Effector memory CD8-positive, alpha-beta T cell (primary cell): Measurements from ENCODE around the gene LCN10.
"Not testable (repeated sequence)": the region's sequence is repeated elsewhere in the genome, so short reads cannot be mapped to it uniquely, and the experiment has no call there.

ENCODE experiments used
- ATAC-seq: fragments of 150-1000 bp; cut with Tn5 transposase; replicated peaks from 2 replicates; pipeline ENCODE4 v1.10.0; 2021; ENCODE audit warnings: mild to moderate bottlenecking, moderate library complexity
- DNase-seq, 3 experiments: peaks; one replicate each; pipeline ENCODE4 v3.0.0; 2021
- H3K27ac Mint-ChIP-seq, 2 donors: one replicate each; pipeline ENCODE4 v1.8.0; 2022; ENCODE audit warnings: mild to moderate bottlenecking in 2 of 2, mixed read lengths in 2 of 2, moderate library complexity in 2 of 2
- H3K27me3 Mint-ChIP-seq, 2 donors: one replicate each; pipeline ENCODE4 v1.8.0; 2022; ENCODE audit warnings: mixed read lengths in 2 of 2
- H3K36me3 Mint-ChIP-seq: one replicate; pipeline ENCODE4 v1.8.0; 2022; ENCODE audit warnings: mild to moderate bottlenecking, moderate library complexity, mixed read lengths; ENCODE audit not compliant: insufficient read depth
- H3K4me1 Mint-ChIP-seq, 2 donors: one replicate each; pipeline ENCODE4 v1.8.0; 2022; ENCODE audit warnings: low read depth in 2 of 2, mixed read lengths in 2 of 2
- H3K4me3 Mint-ChIP-seq, 2 donors: one replicate each; pipeline ENCODE4 v1.8.0; 2022; ENCODE audit warnings: mild to moderate bottlenecking in 2 of 2, mixed read lengths in 2 of 2, moderate library complexity in 2 of 2
- H3K9me3 Mint-ChIP-seq, 2 donors: one replicate each; pipeline ENCODE4 v1.8.0; 2022; ENCODE audit warnings: mixed read lengths in 2 of 2
- total RNA-seq, 9 experiments: gene quantifications; one replicate each; lab custom pipeline; 2026; lab: John Stamatoyannopoulos, UW

Gene LCN10
- 0 to 0.13 (median 0) reads per million in 9 experiments for total RNA-seq

DNA sequence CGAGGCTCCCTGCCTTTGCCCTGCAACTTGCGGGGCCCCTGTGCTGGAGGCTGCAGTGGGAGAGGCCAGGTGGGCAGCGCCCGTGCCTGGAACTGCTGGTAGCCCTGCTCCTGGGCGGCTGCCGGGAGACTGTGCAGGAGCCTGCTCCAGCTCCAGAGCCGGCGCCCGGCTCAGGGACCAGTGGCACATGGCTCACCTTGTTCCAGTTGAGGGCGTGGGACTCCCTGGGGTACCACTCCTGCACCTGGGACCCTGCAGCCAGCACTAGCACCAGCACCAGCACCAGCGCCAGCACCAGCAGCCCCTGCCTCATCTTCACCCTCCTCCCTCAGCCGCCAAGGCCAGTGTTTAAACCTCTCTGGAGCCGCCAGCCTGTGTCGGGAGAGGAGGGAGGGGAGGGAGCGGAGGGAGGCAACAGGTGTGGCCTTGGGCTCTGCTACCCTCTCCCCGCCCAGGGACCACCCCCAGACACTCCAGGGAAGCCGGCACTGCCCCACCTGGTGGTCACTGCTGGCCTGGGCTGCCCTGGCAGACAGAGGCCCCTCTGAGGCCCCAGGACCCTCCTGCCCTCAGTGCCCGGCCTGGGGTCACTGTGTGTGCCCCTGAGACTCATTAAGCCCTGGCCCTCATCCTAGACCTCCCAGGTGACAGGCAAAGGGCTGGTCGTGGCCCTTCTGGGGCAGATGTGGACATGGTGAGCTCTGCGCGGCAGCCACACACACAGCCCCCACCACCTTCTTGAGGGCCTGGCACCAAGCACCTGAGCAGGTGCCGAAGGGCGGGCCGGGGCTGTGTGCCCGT lies at the start of gene LCN10:
TSS of gene LCN10 (minus strand) at position 350 of the 801 bp plus-strand sequence. CDS start at position 313, 37 bp downstream.
- ATAC-seq, result no peak
- H3K4me3 Mint-ChIP-seq, result peak within 1 kb of the TSS in 1 of 2 donors; percentile 25
- peaks cover 22 to 76% of the 10 kb centered on the region in 2 donors for H3K27me3 Mint-ChIP-seq
- no peaks in the 10 kb centered on the region for H3K9me3 Mint-ChIP-seq
- H3K27ac Mint-ChIP-seq, result no peak within 1 kb of the TSS
- peaks cover 3% of the 10 kb centered on the region for H3K36me3 Mint-ChIP-seq
- peaks cover 3% of the 10 kb centered on the region in 2 donors for H3K4me1 Mint-ChIP-seq
- no peak for DNase-seq

DNA sequence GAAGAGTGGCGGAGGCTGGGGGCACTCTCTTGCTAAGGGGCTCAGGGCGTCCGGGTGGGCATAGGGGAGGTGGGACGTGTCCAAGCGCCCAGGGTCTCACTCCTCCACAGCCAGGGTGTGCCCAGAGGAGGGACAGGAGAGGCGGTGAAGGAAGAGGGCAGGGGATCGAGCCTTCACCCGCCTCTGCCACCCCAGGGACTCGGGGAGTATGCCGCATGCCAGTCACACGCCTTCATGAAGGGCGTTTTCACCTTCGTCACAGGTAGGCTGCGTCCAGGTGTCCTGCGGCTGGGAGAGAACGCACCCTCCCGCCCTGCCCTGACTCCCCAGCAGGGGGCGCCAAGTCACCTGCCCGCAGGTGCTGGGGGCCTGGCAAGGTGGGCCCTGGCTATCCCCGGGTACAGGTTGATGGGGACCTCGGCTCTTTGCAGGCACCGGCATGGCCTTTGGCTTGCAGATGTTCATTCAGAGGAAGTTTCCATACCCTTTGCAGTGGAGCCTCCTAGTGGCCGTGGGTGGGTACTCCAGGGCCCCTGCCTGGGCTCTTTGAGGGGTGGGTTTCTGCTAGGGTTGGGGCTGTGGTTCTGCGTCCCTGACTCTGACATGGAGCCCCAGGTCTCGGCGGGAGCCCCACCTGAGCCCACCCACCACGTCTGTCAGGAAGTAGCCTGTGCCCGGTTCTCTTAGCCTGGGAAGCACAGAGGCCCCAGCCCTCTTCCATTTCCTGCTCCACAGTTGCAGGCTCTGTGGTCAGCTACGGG lies 49.0 kb upstream of the LCN10 start:
- DNase-seq (peak; percentile 65 to 71 (median 66)), ATAC-seq (peak; percentile 29)
- peaks cover 17 to 20% of the 10 kb centered on the region in 2 donors for H3K4me1 Mint-ChIP-seq

DNA sequence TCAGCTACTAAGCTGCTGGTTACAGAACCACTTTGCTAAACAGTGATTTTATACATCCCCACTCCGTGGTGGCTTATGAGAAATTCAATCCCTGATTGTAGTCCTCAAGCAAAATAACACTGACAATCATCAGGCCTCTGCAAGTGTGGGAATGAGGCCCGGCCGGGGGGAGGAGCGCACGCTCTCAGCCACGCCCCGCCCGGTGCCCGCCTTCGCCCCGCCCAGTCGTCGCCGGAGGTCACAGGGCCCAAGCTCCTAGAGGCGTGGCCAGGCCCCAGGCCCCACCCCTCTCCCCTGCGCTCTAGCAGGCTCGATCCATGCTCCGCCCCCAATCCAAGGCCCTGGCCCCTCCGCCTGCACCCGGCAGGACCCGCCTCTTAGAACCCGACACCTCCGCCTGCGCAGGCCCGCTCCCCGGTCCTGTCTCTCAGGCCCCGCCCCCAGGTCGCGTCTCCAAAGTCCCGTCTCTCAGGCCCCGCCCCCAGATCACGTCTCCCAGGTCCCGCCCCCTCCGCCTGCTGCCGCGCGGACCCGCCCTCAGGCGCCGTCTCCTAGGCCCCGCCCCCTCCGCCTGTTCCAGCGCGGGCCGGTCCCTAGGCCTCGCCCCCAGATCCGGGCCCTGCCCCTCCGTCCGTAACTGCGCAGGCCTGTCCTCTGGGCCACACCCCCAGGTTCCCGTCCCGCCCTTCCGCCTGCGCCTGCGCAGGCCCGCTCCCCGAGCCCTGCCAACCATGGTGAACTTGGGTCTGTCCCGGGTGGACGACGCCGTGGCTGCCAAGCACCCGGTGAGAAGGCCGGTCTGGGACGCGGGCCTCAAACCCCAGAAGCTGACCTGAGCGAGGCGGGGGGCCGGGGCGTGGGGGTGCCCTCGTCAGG lies 48.1 kb upstream of the LCN10 start, which contains the start of gene TMEM141:
TSS of gene TMEM141 (plus strand) at position 705 of the 876 bp plus-strand sequence. CDS start at position 732, 27 bp downstream.
- no peaks in the 10 kb centered on the region for H3K9me3 Mint-ChIP-seq
- peak within 1 kb of the TSS; percentile 81 to 88 for H3K27ac Mint-ChIP-seq
- H3K36me3 Mint-ChIP-seq, result peaks cover 14% of the 10 kb centered on the region
- ATAC-seq (peak; percentile 84), DNase-seq (peak; percentile 99 to 100 (median 99))
- peaks cover 0 to 11% of the 10 kb centered on the region in 2 donors for H3K27me3 Mint-ChIP-seq
- H3K4me1 Mint-ChIP-seq, result peaks cover 14 to 20% of the 10 kb centered on the region in 2 donors
- H3K4me3 Mint-ChIP-seq, result peak within 1 kb of the TSS; percentile 81 to 83

More for the DNA sequence above, 49.0 kb upstream of the LCN10 start:
- peaks cover 14% of the 10 kb centered on the region for H3K36me3 Mint-ChIP-seq
- peak overlapping the region; percentile 81 to 83 for H3K4me3 Mint-ChIP-seq
- no peaks in the 10 kb centered on the region for H3K9me3 Mint-ChIP-seq
- H3K27ac Mint-ChIP-seq, result peak overlapping the region; percentile 81 to 88
- H3K27me3 Mint-ChIP-seq, result peaks cover 0 to 6% of the 10 kb centered on the region in 2 donors

DNA sequence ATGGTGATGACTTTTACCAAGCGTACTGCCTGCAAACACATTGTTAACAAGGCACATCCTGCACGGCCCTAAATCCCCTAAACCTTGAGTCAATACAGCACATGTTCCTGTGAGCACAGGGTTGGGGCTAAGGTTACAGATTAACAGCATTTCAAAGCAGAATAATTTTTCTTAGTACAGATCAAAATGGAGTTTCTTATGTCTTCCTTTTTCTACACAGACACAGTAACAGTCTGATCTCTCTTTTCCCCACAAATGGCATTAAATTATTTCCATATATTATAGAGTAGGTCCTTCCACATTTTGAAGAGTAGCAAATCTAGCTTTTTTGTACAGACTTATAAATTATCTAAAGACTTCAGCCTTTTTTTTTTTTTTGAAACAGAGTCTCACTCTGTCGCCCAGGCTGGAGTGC lies 46.8 kb upstream of the LCN10 start:
- H3K27ac Mint-ChIP-seq, result no peak overlapping the region
- no peaks in the 10 kb centered on the region for H3K9me3 Mint-ChIP-seq
- DNase-seq (no peak), ATAC-seq (no peak)
- H3K27me3 Mint-ChIP-seq, result peaks cover 0 to 19% of the 10 kb centered on the region in 2 donors
- peaks cover 14 to 23% of the 10 kb centered on the region in 2 donors for H3K4me1 Mint-ChIP-seq
- peaks cover 14% of the 10 kb centered on the region for H3K36me3 Mint-ChIP-seq
- no peak overlapping the region for H3K4me3 Mint-ChIP-seq

DNA sequence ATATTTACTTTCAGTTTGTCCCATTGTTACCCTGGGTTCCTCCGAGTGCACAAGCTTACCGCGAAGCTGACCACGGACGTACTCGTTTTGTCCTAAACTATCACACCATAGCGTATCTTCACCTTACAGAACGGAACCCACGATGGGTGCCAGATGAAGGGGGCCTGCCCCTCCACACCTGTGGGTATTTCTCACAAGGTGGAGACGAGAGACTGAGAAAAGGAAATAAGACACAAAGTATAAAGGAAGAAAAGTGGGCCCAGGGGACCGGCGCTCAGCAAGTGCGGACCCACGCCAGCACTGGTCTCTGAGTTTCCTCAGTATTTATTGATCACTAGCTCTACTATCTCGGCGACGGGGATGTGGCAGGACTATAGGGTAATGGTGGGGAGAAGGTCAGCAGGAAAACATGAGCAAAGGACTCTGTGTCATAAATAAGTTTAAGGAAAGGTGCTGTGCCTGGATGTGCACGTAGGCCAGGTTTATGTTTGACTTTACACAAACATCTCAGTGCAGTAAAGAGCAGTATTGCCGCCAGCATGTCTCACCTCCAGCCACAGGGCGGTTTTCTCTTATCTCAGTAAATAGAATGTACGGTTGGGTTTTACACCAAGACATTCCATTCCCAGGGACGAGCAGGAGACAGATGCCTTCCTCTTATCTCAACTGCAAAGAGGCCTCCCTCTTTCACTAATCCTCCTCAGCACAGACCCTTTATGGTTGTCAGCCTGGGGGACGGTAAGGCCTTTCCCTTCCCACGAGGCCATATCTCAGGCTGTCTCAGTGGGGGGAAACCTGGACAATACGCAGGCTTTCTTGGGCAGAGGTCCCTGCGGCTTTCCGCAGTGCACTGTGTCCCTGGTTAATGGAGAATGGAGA lies 46.1 kb upstream of the LCN10 start:
- not testable (repeated sequence) for ATAC-seq, H3K27ac Mint-ChIP-seq, H3K9me3 Mint-ChIP-seq, DNase-seq
- peak overlapping the region in 1 of 2 donors; percentile 31 for H3K4me3 Mint-ChIP-seq
- H3K27me3 Mint-ChIP-seq, result peaks cover 0 to 20% of the 10 kb centered on the region in 2 donors
- peaks cover 14% of the 10 kb centered on the region for H3K36me3 Mint-ChIP-seq
- peaks cover 14 to 23% of the 10 kb centered on the region in 2 donors for H3K4me1 Mint-ChIP-seq

DNA sequence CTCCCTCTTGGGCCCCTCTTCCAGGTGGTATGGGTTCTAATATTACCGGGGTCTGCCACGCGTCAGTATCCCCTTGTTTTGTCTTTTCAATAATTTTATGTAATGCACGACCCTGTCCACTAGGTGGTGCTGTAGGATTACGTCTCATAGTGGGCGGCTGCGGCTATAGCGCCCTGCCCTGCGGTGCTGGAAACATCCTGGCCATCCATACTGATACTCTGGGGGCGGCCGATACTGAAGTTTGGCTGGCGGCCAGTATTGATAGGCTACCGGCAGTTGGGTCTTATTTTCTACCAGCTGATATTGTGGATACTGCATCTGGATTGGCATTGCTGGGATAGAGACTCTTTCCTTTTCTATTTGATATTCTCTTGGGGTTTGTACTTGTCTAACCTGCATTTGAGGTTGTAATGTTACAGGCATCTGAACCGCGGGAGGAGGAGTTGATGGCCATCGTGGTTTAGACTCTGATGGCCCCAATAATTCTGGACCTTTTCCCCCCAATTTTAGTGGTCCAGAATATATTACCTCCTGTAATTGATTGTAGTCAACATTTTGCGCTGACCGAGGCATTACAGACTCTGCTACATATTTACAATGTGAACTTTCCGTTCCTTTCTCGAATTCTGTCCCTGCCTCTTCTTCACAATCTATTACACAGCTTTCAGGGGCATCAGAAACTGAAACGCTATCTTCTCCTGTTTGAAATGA lies 45.1 kb upstream of the LCN10 start:
- Mint-ChIP-seq H3K4me1 (peaks cover 14 to 23% of the 10 kb centered on the region in 2 donors), H3K9me3 (no peaks in the 10 kb centered on the region), H3K27me3 (peaks cover 0 to 20% of the 10 kb centered on the region in 2 donors), H3K36me3 (peaks cover 9% of the 10 kb centered on the region), H3K27ac (no peak overlapping the region), H3K4me3 (no peak overlapping the region)
- no peak for ATAC-seq
- DNase-seq, result peak; percentile 68 to 74 (median 70)

DNA sequence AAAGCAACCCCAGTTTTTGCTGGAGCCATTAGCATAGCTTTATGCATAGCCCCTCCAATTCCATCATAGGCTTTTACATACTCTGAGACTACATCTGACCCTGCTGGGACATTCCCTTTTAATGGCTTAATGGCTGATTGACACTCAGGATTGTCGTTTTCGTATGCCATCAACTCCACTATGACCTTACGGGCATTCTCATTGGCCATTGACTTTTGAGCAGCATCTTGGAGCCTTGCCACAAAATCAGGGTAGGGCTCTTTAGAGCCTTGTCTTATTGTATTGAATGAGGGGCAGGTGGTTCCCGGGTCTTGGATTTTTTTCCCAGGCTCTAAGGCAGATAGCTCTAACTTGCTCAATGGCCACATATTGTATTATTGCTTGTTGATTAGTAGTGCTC lies 44.2 kb upstream of the LCN10 start:
- not testable (repeated sequence) for ATAC-seq, H3K9me3 Mint-ChIP-seq, H3K4me3 Mint-ChIP-seq, H3K36me3 Mint-ChIP-seq, H3K27ac Mint-ChIP-seq, DNase-seq
- H3K27me3 Mint-ChIP-seq, result peaks cover 0 to 20% of the 10 kb centered on the region in 2 donors
- peaks cover 10 to 19% of the 10 kb centered on the region in 2 donors for H3K4me1 Mint-ChIP-seq

DNA sequence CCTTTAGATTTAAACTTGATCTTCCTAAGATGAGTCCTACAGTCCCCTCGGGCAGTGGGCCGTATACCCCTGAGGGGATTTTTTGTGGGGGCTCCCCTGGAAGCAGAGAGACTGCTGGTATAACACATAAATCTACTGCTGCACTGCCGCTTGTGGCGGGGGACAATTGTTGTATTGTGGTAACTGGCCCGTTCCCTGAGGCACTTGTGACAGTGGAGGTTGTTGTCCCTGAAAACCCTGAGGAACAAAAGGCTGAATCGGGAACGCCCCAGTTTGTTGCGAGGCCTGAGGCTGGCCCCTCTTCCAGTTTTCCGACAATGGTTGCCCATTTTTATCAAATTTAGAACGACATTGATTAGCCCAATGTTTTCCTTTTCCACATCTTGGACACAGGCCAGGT lies 43.7 kb upstream of the LCN10 start:
- no peak for DNase-seq
- no peak for ATAC-seq
- peaks cover 8 to 15% of the 10 kb centered on the region in 2 donors for H3K4me1 Mint-ChIP-seq
- H3K4me3 Mint-ChIP-seq, result no peak overlapping the region
- no peaks in the 10 kb centered on the region for H3K9me3 Mint-ChIP-seq
- peaks cover 0 to 21% of the 10 kb centered on the region in 2 donors for H3K27me3 Mint-ChIP-seq
- peaks cover 5% of the 10 kb centered on the region for H3K36me3 Mint-ChIP-seq
- H3K27ac Mint-ChIP-seq, result no peak overlapping the region

DNA sequence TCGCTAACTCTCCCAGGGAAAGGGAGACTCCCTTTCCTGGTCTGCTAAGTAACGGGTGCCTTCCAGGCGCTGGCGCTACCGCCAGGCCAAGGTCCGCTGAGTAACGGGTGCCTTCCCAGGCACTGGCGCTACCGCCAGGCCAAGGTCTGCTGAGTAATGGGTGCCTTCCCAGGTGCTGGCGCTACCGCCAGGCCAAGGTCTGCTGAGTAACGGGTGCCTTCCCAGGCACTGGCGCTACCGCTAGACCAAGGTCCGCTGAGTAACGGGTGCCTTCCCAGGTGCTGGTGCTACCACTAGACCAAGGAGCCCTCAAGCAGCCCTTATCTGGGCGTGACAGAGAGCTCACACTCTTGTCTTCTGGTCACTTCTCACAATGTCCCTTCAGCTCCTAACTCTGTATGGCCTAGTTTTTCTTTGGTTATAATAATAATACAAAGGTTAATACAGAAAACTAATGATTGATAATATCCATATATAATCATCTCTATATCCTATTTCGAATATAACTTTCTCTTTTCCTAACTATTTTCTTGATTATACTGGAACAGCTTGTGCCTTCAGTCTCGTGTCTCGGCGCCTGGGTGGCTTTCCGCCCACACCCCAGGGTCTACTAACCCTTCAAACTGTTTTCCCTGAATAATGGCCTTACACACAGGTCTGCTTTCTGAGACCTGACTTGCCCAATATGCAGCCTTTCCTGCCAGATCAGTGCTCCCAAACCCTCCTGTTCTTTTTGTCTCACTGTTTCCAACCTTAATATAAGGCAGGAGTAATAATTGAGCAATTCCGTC lies 43.0 kb upstream of the LCN10 start:
- ATAC-seq, H3K36me3 Mint-ChIP-seq, DNase-seq, H3K9me3 Mint-ChIP-seq, H3K27ac Mint-ChIP-seq, H3K4me3 Mint-ChIP-seq: not testable (repeated sequence)
- peaks cover 8 to 11% of the 10 kb centered on the region in 2 donors for H3K4me1 Mint-ChIP-seq
- peaks cover 0 to 28% of the 10 kb centered on the region in 2 donors for H3K27me3 Mint-ChIP-seq

DNA sequence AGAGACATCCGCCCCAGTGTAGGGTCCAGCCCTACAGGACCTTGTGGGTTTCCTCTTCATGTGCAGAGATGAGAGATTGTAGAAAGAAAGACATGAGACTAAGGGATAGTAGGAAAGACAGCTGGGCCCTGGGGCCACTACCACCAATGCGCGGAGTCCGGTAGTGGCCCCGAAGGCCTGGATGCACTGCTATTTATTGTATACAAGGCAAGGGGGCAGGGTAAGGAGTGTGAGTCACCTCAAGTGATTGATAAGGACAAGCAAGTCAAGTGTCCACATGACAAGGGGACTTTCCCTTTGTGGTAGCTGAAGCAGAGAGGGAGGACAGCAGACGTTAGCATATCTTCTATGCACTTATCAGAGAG lies 42.2 kb upstream of the LCN10 start:
- Mint-ChIP-seq H3K27ac (no peak overlapping the region), H3K27me3 (peaks cover 0 to 32% of the 10 kb centered on the region in 2 donors), H3K4me1 (peaks cover 8 to 11% of the 10 kb centered on the region in 2 donors), H3K4me3 (no peak overlapping the region), H3K36me3 (peaks cover 4% of the 10 kb centered on the region), H3K9me3 (no peaks in the 10 kb centered on the region)
- no peak for DNase-seq
- ATAC-seq, result no peak
